ENCODE results near the gene MYL9. TPM values are rescaled to one million over a fixed set of nuclear protein-coding genes. Genes with fewer than 3 reads are reported as not detected.
A peak's percentile ranks its signal among the peaks of the same experiment; 100 is the strongest.

The MYL9 gene
- polyA plus RNA-seq, 1 donor: 551 TPM

DNA sequence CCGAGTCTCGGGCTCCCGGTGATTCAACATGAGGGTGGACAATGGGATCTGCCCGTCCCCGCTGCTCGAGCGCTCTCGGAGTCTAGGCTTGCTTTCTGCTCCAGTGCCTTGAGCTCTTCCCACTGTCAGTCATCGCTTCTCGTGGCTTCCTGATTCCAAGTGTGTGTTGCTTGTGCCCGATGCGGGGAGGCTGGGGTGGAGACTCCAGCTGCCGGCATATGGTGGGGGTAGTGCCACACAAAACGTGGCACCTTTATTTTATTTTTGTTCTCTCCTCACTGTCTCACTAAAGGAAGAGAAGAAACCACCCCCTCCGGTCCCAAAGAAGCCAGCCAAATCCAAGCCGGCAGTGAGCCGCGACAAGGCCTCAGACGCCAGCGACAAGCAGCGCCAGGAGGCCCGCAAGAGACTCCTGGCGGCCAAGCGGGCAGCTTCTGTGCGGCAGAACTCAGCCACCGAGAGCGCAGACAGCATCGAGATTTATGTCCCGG lies 14.8 kb upstream of the MYL9 start:
- no peak for DNase-seq

DNA sequence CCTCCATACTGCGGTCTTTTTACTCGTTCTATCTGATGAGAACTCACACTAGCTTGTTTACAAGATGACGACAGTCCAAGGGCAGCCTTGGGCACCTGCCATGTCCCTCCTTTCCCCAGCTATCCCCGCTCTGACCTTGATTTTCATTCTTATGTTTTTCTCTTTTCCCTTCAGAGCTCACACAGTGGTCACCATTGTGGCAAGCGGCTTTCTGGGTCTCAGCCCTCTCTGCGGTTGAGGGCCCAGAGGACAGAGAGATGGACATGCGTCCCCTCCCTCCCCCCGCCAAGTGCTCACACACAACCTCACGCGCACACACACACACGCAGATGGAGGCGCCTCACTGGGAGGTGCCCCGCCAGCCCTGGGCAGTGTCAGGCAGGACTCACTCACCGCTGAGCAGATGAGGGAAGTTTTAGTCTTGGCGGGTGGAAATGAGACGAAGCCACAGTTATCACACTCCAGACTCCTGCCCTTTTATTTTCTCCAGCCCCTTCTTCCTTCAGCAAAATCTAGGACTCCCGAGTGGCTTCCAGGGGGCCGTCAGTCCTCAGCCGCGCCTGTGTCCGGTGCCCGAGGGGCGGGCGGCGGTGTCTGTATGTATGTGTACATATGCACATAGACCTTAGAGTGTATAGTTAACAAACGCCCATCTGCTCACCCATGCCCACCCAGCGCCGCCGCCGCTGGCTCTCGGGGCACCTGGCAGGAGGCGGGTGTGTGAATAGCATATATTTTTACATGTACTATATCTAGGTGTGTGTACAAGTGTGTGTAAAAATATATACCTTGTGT lies 13.8 kb upstream of the MYL9 start:
- DNase-seq: no peak

DNA sequence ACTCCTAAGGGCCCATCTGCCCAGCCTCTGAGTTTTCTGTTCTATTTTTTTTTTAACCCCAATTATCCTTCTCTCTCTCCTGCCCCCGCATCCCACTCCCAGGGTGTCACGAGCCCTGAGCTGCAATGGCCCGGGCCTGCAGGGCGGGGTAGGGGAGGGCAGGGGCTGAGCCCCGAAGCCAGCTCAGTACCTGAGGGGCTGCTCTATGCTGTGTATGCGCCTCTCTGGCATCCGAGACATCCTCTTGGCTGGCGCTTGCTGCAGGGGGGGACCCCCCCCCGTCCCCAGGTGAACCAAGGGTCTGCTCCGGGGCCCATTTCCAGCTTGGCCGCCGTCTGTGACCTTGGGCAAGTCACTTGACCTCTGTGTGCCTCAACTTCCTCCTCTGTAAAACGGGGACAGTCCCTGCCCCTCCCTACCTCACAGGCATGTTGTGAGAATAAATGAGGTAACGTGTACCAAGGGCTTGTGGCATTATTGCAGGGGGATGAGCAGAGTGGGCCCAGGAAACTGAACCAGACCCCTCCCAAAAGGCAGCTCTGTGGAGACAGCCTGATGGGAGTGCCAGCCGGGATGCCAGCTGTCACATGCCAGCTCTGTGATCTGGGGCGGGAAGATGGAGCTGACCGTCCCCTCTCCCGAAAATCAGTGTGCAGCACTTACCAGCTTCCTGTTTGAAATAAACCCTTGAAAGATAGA lies 13.0 kb upstream of the MYL9 start:
- no peak for DNase-seq

DNA sequence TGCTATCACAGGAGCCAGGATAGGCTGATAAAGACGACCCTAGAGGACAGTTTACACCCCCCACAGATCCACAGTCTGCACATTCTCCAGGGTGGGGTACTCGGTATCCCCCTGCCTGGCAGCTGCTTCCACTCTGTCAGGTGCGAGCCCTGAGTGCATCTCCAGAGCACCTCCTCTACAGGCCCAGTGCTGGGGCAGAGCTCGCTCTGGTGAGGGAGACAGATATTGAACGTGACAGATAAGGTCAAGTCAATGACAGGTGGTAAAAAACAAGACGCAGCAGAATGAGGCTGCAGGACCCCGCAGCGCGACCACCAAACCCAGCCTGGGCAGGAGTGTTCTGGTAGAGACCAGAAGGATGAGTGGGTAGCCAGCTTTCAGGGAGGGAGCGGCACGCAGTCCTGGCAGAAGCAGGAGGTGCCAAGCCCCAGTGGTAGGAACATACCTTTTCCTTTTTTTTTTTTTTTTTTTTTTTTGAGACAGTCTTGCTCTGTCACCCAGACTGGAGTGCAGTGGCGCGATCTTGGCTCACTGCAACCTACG lies 12.4 kb upstream of the MYL9 start:
- no peak for DNase-seq

DNA sequence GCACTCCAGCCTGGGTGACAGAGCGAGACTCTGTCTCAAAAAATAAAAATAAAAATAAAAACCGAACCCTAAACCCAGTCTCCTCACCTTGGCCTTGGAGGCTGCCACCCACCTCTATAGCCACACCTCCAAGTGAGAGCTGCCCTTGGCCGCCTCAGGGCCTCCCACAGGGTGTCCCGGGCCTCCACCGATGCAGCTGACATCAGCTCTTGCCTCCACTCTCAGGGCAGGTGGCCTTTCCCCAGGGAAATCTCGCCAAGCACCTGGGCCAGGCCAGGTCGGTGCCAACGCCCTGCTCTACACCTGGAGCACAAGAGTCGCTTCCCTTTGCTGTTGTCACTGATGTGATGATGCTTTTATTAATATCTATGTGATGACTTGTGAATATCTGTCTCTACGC lies 8.9 kb upstream of the MYL9 start:
- DNase-seq: no peak

DNA sequence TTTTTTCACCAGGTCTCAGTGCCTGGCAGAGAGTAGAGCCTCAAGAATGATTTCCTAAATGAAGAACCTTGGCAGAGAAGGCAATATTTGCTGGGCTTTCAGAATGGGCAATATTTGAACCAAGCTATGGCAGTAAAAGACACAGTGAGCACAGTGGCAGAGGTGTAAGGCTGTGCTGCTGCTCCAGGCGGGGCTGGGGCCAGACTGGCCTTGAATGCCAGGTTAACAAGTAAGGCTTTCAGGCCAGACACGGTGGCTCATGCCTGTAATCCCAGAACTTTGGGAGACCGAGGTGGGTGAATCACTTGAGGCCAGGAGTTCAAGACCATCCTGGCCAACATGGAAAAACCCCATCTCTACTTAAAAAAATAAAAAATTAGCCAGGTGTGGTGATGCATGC lies 8.5 kb upstream of the MYL9 start:
- DNase-seq: no peak

DNA sequence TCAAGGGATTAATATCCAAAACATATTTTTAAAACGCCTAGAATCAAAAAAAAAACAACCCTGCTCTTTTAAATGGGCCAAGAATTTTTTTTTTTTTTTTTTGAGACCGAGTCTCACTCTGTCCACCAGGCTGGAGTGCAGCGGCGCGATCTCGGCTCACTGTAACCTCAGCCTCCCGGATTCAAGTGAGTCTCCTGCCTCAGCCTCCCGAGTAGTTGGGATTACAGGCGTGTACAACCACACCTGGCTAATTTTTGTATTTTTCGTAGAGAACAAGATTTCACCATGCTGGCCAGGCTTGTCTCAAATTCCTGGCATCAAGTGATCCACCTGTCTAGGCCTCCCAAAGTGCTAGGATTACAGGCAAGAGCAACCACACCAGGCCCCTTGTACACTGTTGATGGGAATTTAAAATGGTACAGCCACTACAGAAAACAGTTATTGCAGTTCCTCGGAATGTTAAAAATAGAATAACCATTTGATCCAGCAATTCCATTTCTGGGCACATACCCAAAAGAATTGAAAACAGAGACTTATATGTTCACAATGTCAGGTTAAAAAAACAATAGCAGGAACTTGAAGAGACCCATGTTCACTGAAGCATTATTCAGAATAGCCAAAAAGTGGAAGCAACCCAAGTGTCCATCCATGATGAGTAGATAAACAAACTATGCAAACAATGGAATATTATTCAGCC lies 3.1 kb upstream of the MYL9 start:
- peak; percentile 40 for DNase-seq

DNA sequence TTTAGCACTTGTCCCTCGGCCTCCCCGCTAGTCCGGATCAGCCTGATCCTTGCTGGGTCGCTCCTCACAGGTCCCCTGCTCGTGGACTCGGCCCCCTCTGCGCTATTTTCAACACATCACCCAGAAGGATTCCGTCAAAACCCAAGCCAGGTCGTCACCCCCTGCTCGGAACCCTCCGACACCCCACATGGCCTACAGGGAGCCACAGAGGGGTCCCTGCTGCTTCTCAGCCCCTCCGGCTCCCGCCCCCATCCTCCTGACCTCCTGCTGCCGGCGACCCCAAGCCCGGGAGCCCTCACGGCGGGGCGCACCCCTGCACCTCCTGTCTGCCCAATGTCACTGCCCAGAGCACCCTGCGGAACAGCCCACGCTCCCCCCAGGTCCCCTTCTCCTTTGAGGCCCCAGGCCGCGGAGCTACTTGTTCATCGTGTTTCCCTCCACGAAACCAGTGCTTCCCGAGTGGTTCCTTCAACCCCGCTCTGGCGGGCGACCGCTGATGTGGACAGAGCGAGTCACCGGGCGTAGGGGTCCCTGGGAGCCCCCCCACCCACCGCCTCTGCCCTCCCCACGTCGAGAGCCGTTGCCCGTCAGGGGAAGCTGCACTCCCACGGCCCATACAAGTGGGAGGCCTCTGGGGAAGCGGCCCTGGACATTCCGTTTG lies 638 bp upstream of the MYL9 start:
- no peak for DNase-seq

DNA sequence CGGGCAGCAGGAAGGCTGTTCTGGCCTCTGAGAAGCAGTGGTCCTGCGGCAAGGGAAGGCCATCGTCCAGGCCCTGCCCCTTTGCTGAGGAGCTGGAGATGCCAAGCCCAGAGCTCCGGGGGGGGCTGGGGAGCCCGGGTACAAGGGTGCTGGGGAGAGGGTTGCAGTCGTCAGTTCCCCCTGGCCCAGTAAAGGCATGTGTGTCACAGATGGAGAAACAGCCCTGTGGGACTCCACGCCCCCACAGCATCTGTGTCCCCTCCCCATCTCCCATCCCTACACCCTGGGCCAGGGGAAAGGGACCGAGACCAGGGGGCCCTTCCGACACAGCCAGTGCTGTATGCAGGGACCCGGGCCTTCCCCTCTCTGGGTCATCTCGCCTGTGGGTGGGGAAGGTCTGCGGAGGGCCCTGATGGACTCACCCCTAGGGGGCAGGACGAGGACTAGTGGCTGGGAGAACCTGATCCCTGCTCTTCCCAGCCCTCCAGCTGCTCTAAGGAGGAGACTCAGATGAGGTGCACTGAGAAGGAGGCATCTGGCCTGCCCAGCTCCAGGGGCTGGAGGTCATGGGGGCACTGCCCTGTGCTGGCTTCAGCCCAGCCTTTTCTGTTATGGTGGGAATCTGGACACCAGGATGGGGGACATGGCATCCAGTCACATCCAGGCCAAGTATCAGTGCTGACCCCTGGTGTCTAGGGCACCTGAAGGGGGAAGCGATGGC lies 609 bp downstream of the MYL9 start:
- no peak for DNase-seq

DNA sequence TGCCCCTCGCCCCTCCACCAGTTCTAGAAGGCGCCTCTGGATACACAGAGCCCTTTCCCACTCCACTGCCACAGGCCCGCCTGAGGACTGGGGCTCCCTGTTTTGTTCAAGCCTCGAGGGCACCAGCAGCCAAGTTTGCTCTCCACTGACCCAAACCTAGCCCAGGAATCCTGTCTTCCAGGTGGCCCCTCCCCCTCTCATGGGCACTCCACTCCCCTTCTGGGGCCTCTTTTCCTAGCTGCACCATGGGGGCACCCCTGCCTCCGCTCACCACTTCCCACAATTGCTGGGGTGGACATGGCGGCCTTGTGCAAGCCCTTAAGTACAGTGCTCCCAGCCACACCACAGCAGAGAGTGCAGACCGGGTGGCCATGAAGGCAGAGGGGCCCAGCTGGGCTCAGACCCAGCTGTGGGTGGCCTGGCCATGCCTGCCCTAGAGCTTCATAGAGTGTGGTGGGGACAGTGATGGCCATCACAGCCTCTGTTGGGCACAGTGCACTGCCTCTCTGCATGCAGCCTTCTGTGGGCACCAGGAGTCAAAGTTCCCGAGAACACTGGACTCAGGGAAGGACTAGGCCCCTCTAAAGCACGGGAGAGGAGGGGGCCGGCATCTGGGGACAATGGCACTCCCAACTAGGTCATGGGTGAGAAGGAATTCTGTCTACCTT lies 1.3 kb downstream of the MYL9 start:
- no peak for DNase-seq

DNA sequence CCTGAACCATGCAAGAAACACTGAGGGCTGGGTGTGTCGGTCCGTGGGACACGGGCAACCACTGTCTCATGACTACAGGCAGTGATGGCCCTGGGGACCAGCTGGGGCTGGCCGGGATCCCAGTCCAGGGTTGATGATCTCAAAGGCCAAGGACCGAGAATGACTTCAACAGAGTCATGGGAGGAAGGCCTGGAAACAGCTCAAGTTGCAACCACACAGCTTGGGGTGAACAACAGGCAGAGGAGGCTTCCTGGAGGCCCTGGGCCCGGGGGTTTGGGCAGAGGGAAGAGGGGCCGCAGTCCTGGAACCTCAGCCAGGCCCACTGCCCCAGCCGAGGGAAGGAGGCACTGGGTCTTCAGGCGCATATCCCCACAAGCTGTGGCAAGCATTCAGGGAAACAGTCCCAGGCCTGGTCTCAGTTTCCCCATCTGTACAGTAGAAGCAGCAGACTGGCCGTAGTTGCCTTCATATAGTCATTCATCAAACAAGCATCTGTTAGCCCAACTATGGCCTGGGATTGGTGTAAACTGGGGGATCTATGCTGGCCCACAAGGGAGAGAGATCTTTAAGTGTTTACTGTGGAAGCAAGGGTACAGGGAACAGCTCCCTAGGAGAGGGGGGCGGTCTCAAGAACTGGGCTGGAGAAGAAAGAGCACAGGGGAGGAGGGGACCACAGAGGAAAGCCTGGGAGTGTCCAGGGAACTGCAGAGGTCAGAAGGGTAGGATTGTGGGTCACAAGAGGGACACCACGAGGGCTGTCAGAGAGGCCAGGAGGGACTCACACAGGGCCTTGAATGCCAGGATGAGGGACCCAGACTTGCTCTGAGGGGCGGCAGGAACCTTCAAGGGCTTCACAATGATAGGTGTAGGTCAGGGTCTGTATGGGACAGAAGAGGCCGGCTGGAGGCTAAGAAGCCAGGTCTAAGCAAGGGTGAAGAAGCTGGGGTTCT lies 2.1 kb downstream of the MYL9 start:
- DNase-seq: peak; percentile 38

DNA sequence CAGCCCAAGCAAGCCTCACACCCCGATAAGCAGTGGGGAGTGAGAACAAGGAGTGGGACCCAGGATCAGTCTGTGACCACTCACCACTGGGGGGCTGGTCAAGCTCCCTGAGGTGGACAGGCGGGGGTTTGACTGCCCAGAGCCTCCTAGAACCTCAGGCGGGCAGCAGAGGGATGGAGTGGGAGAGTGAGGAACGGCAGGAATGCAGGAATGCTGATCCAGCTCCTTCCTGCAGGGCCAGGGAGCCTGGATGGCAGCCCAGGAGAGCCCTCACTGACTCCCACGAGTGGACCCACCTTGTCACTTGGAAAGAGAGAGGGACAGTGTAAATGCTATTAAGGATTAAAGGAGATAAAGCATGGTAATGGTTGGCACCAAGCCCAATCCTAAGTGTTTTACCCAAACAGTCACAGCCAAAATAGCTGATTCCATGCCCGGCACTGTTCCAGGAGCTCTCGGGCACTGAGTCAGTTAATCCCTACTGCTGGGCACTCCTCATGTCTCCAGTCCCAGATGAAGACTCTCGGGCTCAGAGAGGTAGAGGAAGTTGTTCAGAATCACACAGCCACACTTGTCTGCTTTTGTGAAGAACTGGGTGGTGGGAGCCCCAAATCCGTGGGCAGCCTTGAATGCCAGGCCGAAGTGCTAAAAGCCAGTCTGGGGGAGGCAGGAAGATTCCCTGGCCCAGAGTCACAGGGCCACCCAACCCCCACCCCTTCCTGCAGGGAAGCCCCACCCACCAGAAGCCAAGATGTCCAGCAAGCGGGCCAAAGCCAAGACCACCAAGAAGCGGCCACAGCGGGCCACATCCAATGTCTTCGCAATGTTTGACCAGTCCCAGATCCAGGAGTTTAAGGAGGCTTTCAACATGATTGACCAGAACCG lies 3.1 kb downstream of the MYL9 start:
- DNase-seq: no peak

DNA sequence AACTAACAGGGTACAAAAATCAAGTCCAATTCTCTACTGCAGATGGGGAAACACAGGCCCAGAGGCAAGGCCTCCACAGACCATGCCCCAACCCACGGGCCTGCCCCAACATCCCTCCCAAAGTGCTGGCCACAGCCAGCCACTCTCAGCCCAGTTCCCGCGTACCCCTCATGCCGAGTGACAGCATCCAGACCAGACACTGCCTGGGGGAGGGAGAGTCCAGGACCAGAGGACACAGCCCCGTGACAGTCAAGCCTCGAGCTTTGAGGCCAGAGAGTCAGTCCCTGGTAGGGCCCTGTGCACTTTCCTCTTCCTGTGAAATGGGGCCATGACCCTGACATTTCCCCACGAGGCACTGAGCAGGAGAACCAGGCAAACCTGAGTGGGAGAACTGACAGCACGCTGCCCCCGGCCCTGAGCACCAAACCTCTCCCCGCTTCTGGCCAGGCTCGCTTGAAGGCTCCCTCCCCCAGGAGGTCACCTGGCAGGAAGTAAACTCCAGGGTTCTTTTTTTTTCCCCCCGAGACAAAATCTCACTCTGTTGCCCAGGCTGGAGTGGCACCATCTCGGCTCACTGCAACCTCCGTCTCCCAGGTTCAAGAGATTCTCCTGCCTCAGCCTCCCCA lies 4.9 kb downstream of the MYL9 start:
- DNase-seq: no peak

DNA sequence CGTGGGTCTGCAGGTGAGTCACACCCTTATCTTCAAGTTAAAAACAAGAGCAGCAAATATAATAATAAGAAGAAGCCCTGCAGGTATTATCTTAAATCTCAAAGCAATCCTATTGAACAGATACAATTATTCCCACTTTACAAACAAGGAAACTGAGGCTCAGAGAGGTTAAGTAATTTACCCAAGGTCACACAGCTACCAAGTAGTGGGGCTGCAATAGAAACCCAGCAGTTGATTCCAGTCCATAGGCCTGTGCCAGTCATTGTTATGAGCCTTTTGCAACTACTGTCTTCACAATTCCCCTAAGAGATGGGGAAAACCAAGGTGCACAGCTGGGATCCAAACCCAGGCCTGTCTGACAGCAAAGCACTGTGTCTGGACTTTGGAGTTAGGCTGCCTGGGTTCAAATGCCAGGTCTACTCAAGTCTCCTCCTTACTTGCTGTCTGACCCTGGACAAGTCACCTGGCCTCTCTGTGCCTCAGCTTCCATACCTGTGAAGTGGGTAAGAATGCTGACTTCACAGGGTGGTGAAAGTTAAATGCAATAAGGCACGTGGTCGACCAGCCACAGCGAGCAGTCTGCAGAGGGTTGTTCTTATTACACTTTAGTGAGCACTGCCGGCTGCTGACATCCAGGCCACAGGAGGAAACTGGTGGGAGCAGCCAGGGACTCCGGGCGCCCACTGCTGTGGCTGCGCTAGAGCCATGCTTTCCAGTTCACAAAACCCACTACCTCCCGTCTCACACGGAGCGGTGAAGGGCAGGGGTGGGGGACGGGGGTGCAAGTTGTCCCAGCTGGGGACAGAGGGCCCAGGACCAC lies 6.1 kb downstream of the MYL9 start:
- no peak for DNase-seq

DNA sequence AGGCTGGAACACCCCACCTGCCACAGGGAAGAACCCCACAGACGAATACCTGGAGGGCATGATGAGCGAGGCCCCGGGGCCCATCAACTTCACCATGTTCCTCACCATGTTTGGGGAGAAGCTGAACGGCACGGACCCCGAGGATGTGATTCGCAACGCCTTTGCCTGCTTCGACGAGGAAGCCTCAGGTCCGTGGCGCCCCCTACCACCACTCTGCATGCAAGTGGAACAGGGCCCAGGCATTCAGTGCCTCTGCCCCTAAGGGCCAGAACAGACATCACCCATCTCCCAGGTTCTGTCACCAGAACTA lies 6.6 kb downstream of the MYL9 start:
- no peak for DNase-seq

DNA sequence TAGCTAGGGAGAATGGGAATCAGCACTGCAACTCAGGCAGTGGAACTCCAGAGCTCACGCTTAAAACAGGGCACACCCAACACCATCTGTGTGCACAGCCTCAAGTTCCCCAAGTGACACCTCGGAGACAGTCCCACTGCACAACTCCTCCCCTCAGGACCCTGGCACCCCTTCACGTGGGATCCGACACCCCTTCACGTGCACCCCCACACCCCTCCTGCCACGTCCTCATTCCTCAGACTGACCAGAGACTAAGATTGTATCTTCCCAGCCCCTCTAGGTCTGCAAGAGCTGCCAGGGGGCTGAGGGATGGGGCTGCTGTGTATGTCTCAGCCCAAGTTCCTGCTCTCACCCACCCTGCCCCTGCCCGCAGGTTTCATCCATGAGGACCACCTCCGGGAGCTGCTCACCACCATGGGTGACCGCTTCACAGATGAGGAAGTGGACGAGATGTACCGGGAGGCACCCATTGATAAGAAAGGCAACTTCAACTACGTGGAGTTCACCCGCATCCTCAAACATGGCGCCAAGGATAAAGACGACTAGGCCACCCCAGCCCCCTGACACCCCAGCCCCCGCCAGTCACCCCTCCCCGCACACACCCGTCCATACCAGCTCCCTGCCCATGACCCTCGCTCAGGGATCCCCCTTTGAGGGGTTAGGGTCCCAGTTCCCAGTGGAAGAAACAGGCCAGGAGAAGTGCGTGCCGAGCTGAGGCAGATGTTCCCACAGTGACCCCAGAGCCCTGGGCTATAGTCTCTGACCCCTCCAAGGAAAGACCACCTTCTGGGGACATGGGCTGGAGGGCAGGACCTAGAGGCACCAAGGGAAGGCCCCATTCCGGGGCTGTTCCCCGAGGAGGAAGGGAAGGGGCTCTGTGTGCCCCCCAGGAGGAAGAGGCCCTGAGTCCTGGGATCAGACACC lies 7.6 kb downstream of the MYL9 start:
- no peak for DNase-seq

DNA sequence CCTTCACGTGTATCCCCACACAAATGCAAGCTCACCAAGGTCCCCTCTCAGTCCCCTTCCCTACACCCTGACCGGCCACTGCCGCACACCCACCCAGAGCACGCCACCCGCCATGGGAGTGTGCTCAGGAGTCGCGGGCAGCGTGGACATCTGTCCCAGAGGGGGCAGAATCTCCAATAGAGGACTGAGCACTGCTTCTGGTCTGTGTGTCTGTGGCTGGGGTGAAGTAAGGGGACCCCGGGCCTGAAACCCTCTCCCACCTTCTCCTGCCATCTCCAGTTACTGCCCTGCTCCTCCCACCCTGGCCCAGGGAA lies 8.3 kb downstream of the MYL9 start:
- DNase-seq: no peak
